ENCODE data around the gene TGFB1.
A peak's percentile ranks its signal among the peaks of the same experiment; 100 is the strongest.

Gene TGFB1

DNA sequence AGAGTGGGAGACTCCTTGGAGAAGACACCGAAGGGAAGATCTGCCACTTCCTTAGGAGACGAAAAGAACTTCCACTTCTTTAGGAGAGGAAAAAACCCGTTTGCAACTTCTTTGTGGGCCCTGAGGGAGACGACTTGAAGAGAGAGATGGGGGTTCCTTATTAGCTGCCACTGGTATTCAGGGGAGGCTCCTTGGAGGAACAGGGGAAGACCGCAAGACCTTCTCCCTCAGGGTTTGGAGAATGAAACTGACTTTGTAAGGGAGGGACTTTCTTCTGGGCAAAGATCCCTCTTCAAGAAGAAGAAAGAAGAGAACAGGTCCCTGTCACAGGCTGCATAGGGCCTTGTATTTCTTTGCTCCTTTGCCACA, 44.3 kb upstream of the TGFB1 start:
- Mint-ChIP-seq H3K27me3 (ENCODE audit: low read depth, poor library complexity) (no peaks in the 10 kb centered on the region), H3K36me3 (ENCODE audit: low read depth) (peaks cover 3% of the 10 kb centered on the region), H3K9me3 (no peaks in the 10 kb centered on the region), H3K4me1 (peaks cover 44% of the 10 kb centered on the region), H3K4me3 (peak overlapping the region; percentile 100), H3K27ac (peak overlapping the region; percentile 100)
- TF ChIP-seq, protein P1, sequence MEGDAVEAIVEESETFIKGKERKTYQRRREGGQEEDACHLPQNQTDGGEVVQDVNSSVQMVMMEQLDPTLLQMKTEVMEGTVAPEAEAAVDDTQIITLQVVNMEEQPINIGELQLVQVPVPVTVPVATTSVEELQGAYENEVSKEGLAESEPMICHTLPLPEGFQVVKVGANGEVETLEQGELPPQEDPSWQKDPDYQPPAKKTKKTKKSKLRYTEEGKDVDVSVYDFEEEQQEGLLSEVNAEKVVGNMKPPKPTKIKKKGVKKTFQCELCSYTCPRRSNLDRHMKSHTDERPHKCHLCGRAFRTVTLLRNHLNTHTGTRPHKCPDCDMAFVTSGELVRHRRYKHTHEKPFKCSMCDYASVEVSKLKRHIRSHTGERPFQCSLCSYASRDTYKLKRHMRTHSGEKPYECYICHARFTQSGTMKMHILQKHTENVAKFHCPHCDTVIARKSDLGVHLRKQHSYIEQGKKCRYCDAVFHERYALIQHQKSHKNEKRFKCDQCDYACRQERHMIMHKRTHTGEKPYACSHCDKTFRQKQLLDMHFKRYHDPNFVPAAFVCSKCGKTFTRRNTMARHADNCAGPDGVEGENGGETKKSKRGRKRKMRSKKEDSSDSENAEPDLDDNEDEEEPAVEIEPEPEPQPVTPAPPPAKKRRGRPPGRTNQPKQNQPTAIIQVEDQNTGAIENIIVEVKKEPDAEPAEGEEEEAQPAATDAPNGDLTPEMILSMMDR (IDR thresholded peaks at IDR 0.05), result no peak
- no peak for DNase-seq

GRCh38 chr19:41397086-41398049, 43.6 kb upstream of the TGFB1 start, which contains the start of the genes BCKDHA and EXOSC5:
TSS of gene BCKDHA (plus strand) at chr19:41397818. CDS start at chr19:41397828, 10 bp downstream.
TSS of gene EXOSC5 (minus strand) at chr19:41397359. CDS start at chr19:41397328, 31 bp downstream.
- H3K27ac Mint-ChIP-seq, result peak within 1 kb of the TSS; percentile 100
- TF ChIP-seq, protein P1 (IDR thresholded peaks at IDR 0.05), result no peak
- peaks cover 48% of the 10 kb centered on the region for H3K4me1 Mint-ChIP-seq
- H3K4me3 Mint-ChIP-seq, result peak within 1 kb of the TSS; percentile 100
- no peaks in the 10 kb centered on the region for H3K9me3 Mint-ChIP-seq
- no peaks in the 10 kb centered on the region for H3K36me3 Mint-ChIP-seq (ENCODE audit: low read depth)
- H3K27me3 Mint-ChIP-seq (ENCODE audit: low read depth, poor library complexity), result no peaks in the 10 kb centered on the region
- peak; percentile 98 for DNase-seq

DNA sequence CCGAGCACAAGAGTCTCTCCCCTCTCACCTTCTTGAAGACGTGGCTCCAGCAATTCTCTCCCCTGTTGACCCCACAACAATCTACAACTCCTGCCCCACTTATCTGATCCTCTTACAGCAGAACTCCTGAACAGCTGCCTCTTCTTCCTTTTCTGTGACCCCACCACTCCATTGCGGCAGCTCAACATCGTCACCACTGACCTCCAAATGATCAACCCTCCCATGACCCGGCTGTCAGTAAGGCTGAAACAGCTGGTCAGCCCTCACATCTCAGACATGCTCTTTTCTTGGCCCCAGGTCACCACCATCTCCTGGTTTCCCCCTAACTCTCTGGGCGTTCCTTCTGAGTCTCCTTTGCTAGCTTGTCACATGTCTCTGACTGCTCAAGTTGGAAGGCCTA, 41.6 kb upstream of the TGFB1 start:
- Mint-ChIP-seq H3K4me3 (peak overlapping the region; percentile 100), H3K4me1 (peaks cover 49% of the 10 kb centered on the region), H3K36me3 (ENCODE audit: low read depth) (peaks cover 12% of the 10 kb centered on the region), H3K9me3 (no peaks in the 10 kb centered on the region), H3K27me3 (ENCODE audit: low read depth, poor library complexity) (no peaks in the 10 kb centered on the region), H3K27ac (peak overlapping the region; percentile 37)
- TF ChIP-seq, protein P1 (IDR thresholded peaks at IDR 0.05), result no peak
- DNase-seq, result no peak

DNA sequence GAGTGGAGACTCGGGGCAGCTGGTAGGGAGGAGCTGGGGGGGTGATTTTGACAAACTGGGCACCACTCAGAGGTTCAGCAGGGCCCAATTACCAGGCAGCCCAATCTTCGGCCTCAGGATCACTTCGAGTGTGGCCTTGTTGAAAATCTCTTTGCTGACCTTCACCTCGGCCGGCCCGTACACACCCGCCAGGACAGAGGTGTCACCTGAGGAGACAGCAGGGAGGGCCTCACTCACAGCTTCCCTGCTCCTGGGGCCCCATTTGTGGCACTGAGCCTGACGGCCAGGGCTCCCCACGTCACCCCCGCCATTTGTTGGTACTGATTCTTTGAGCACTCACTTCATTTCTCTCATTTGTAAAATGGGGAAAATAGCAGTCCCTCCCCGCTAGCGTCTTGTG, 39.1 kb upstream of the TGFB1 start:
- peaks cover 16% of the 10 kb centered on the region for H3K36me3 Mint-ChIP-seq (ENCODE audit: low read depth)
- peaks cover 29% of the 10 kb centered on the region for H3K4me1 Mint-ChIP-seq
- no peak overlapping the region for H3K4me3 Mint-ChIP-seq
- TF ChIP-seq, protein P1 (IDR thresholded peaks at IDR 0.05), result no peak
- no peaks in the 10 kb centered on the region for H3K9me3 Mint-ChIP-seq
- no peaks in the 10 kb centered on the region for H3K27me3 Mint-ChIP-seq (ENCODE audit: low read depth, poor library complexity)
- no peak for DNase-seq
- peak overlapping the region; percentile 73 for H3K27ac Mint-ChIP-seq

GRCh38 chr19:41391618-41392017, 37.9 kb upstream of the TGFB1 start:
- Mint-ChIP-seq H3K27me3 (ENCODE audit: low read depth, poor library complexity) (no peaks in the 10 kb centered on the region), H3K9me3 (no peaks in the 10 kb centered on the region), H3K4me1 (peaks cover 22% of the 10 kb centered on the region), H3K4me3 (no peak overlapping the region), H3K27ac (no peak overlapping the region), H3K36me3 (ENCODE audit: low read depth) (peaks cover 16% of the 10 kb centered on the region)
- no peak for DNase-seq
- TF ChIP-seq, protein P1 (IDR thresholded peaks at IDR 0.05), result no peak

Data from nephron progenitor cell (in vitro differentiated cells).